Subcutaneous abdominal adipose tissue (tissue), 5 donors: Measurements from ENCODE around the gene SPAG6.

Experiments used
- H3K27ac ChIP-seq: one replicate; pipeline ENCODE4 v1.7.0; 2013; ENCODE audit warnings: low read depth, mild to moderate bottlenecking, inconsistent platforms, low read length, moderate library complexity
- H3K27me3 ChIP-seq, 5 donors: one replicate each; pipeline ENCODE4 v1.7.0; 2013; ENCODE audit warnings: low read length in 5 of 5, inconsistent platforms in 1 of 5; ENCODE audit not compliant: control insufficient read depth in 5 of 5, insufficient read depth in 4 of 5
- H3K36me3 ChIP-seq, 5 donors: one replicate each; pipeline ENCODE4 v1.7.0; 2013; ENCODE audit warnings: low read length in 5 of 5; ENCODE audit not compliant: control insufficient read depth in 5 of 5, insufficient read depth in 5 of 5
- H3K4me1 ChIP-seq, 5 donors: one replicate each; pipeline ENCODE4 v1.7.0; 2013; ENCODE audit warnings: low read length in 5 of 5, mild to moderate bottlenecking in 3 of 5, moderate library complexity in 1 of 5; ENCODE audit not compliant: control insufficient read depth in 5 of 5, insufficient read depth in 5 of 5
- H3K4me3 ChIP-seq, 5 donors: one replicate each; pipeline ENCODE4 v1.7.0; 2013; ENCODE audit warnings: low read length in 5 of 5, low read depth in 1 of 5
- H3K9ac ChIP-seq, 5 donors: one replicate each; pipeline ENCODE4 v1.7.0; 2013; ENCODE audit warnings: low read length in 5 of 5, mild to moderate bottlenecking in 4 of 5, moderate library complexity in 3 of 5
- H3K9me3 ChIP-seq, 5 donors: one replicate each; pipeline ENCODE4 v1.7.0; 2013; ENCODE audit warnings: low read length in 5 of 5; ENCODE audit not compliant: control insufficient read depth in 5 of 5
- donor health status: healthy.
- donor health status: healthy.
- donor health status: healthy.
- donor health status: healthy.
- donor health status: healthy.

Gene SPAG6

DNA sequence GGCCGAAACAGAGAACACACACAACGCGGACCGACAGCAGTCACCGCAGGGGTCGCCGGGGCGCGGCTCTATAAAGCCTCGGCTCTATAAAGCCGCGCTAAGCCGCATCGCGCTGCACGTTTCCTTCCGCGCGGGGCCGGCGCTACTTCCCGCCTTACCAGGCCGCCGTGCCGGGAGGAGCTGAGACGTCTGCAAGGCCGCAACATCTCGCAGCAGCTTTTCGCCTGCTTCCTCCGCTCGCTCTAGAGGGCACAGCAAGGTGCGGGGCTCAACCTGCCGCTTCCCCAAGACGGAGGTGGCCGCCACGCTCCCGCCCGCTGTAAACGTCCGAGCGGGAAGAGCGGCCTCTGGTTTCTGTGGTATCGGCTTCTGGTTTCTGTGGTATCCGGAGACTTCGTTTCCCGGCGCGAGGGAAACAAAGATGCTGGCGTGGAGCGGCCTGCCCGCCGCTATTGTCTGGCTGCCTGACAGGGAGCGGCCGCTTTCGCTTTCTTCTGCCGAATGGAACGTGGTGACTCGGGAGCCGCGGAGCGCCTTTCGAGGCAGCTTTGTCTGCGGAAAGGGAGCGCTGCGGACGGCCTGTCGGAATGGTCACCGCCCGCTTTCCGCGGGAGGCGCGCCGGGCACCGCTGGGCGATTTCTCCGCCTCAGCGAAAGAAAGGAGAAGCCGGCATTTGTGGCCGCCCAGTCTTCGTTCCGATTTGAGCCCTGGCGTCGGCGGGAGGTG is 91.8 kb downstream of the SPAG6 start:
- peak overlapping the region; percentile 94 for H3K27ac ChIP-seq
- peak overlapping the region; percentile 76 to 88 (median 82) for H3K4me3 ChIP-seq
- no peaks in the 10 kb centered on the region for H3K36me3 ChIP-seq
- H3K27me3 ChIP-seq: no peaks in the 10 kb centered on the region
- H3K9me3 ChIP-seq: no peaks in the 10 kb centered on the region
- peaks cover 5 to 28% (median 23%) of the 10 kb centered on the region in 5 donors for H3K4me1 ChIP-seq
- H3K9ac ChIP-seq: peak overlapping the region; percentile 72 to 96 (median 91)

DNA sequence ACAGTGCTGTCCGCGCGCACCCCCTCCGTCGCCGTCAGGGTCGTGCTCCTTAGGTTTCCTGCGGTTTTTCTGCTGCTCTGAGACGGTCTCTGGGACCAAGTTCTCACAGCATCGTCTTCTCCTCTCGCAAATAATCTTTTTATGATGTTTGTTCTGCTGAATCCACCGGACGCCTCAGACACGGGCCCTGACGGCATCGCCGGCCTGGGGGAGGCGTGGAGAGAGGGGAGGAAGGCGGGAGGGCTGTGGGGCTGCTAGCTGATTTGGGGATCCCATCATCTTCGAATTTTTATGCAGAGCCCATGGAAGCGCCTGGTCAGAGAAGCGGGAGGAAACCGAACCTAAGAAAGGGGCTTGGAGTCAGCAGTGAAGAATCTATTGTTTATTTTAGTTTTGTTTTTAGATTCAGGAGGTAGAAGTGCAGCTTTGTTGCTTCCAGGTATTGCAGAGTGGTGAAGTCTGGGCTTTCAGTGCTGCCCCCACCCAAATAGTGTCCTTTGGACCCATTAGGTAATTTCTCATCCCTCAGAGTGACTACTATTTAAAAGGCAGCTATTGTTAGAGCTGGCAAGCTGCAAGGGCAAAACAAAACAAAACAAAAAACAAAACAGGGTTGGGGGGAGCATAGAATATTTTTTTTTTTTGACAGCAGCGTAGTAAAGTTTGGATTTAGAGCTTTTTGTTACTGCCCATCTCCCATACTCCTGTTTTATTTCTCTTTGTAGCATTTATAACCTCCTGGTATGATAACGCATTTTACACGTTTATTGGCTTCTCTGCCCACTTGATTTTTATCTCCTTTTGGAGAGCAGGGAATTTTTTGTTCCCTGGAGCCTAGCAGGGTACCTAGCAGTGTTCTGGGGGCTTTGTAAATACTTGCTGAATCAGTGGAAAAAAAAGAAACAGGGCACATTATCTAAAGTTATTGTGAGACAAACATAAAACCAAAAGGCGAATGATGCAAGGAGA is 92.6 kb downstream of the SPAG6 start:
- H3K9me3 ChIP-seq: no peaks in the 10 kb centered on the region
- peak overlapping the region; percentile 76 to 88 (median 82) for H3K4me3 ChIP-seq
- peak overlapping the region; percentile 94 for H3K27ac ChIP-seq
- H3K9ac ChIP-seq: peak overlapping the region; percentile 72 to 96 (median 91)
- H3K4me1 ChIP-seq: peaks cover 5 to 28% (median 23%) of the 10 kb centered on the region in 5 donors
- no peaks in the 10 kb centered on the region for H3K36me3 ChIP-seq
- H3K27me3 ChIP-seq: no peaks in the 10 kb centered on the region

DNA sequence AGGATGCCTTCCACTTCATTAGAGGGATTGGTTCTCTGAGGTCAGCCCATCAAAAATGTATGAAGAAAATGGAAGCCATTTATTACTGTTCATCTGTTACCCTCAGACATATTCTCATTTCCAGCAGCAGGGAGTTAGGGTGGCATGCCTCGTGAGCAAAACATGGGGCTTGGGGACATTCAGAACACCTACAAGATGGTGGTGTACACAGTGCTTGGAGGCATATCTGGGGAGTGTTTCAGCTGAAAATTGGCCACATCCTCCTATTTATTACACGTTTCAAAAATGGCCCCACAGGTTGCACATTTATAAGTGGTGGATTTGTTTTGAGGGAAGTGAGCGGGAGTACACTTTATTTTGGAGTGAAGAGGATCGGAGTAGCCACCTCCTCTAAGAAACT is 93.4 kb downstream of the SPAG6 start:
- Histone ChIP-seq H3K36me3 (no peaks in the 10 kb centered on the region), H3K9ac (peak overlapping the region in 1 of 5 donors; percentile 92), H3K4me3 (peak overlapping the region in 3 of 5 donors; percentile 82 to 88 (median 87)), H3K4me1 (peaks cover 5 to 28% (median 23%) of the 10 kb centered on the region in 5 donors), H3K9me3 (no peaks in the 10 kb centered on the region), H3K27ac (peak overlapping the region; percentile 94), H3K27me3 (no peaks in the 10 kb centered on the region)

DNA sequence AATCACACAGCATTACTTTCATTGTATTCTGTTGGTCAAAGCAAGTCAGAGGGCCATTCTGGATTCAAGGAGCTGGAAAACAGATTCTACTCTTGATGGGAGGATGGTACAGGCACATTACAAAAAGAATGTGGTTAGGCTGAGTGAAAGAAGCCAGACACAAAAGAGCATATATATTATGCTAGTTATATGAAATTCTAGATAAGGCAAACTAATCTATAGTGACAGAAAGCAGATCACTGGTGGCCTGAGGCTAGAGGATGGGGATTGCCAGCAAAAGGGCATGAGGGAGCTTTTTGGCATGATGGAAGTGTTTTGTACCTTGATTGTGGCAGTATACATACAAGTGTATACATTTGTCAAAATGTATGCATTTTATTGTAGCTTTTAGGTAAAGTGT is 96.8 kb downstream of the SPAG6 start:
- Histone ChIP-seq H3K36me3 (no peaks in the 10 kb centered on the region), H3K27ac (no peak overlapping the region), H3K27me3 (no peaks in the 10 kb centered on the region), H3K9ac (no peak overlapping the region), H3K4me1 (peaks cover 4 to 20% (median 15%) of the 10 kb centered on the region in 5 donors), H3K4me3 (no peak overlapping the region), H3K9me3 (no peaks in the 10 kb centered on the region)

DNA sequence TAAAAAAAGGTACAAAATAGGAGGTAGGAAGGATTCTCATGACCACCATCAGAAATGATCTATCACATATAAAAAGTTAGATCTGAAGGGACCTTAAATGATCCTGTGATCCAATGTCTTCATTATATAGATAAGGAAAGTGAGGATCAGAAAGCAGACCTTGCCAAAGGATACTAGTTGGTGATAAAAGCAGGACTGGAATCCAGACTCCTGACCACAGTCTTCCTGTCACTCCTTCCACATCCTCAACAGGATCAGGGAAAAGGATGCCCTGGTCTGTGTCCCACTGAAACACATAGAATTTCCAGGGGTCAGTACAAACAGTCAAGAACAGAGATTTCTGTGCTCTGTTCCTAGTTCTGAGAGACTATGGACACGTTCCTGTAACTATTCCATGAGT is 97.2 kb downstream of the SPAG6 start:
- Histone ChIP-seq H3K9ac (no peak overlapping the region), H3K9me3 (no peaks in the 10 kb centered on the region), H3K27ac (no peak overlapping the region), H3K36me3 (no peaks in the 10 kb centered on the region), H3K27me3 (no peaks in the 10 kb centered on the region), H3K4me1 (peaks cover 4 to 20% (median 15%) of the 10 kb centered on the region in 5 donors), H3K4me3 (no peak overlapping the region)

DNA sequence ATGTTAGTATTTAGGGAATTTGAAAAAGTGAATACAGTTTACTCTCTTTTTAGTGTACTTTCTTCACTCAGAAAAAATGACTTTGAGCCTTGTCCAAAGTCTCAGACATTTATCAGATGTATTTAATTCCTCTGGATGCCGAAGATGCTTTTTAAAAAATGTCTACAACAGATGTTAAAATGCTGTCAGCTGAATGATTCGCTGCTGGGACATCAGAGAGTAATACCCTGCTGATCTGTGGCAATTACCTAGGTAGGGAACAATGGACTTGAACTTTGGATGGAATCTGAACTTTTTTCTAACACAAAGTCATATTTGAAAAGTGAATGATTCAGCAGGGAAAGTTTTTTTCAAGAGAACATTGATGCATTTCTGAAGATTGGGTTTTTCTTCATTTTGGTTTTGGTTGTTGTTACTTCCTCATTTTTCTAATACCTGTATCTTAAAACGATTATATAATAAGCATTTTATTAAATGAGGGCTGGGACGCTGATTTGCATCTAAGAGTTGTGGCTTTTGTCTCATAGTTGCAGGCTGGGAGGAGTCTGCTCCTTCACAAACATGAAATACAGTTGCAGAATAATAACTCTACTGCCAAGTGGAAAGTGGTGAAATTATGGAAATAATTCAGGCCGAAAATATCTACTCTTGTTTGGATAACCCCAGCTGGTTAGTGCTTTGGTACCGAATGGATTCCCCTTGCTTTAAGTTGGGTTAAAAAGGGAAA is 98.0 kb downstream of the SPAG6 start:
- no peak overlapping the region for H3K4me3 ChIP-seq
- H3K9me3 ChIP-seq: no peaks in the 10 kb centered on the region
- H3K4me1 ChIP-seq: peaks cover 3 to 13% (median 6%) of the 10 kb centered on the region in 5 donors
- no peaks in the 10 kb centered on the region for H3K27me3 ChIP-seq
- H3K36me3 ChIP-seq: no peaks in the 10 kb centered on the region
- no peak overlapping the region for H3K27ac ChIP-seq
- no peak overlapping the region for H3K9ac ChIP-seq

DNA sequence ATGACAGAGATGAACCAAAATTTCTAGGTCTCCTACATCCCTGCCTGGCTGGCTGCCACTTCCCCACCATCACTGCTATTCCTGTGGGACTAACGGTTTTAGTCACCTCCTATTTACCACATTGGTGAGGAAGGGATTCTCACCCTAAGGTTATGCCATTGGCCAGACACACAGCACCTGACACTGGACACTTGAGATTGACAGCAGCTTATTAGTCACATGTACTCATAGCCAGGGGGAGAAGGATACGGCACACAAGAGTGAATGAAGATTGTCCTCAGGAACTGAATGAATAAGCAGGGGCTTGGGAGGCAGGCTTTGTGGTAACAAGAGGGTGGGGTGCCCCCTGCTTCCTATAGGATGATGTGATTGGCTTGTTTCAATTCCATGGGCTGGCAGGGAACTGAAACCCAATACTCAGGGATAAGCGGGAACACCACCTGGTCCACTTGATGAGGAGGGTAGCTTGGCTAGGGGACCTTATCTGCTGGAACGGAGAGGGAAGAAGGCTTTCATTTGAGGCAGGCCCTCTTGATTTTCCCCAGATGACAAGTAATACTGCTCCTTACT is 99.0 kb downstream of the SPAG6 start:
- Histone ChIP-seq H3K36me3 (no peaks in the 10 kb centered on the region), H3K27me3 (no peaks in the 10 kb centered on the region), H3K4me3 (no peak overlapping the region), H3K9ac (no peak overlapping the region), H3K9me3 (no peaks in the 10 kb centered on the region), H3K4me1 (peaks cover 0 to 5% (median 0%) of the 10 kb centered on the region in 5 donors), H3K27ac (no peak overlapping the region)

DNA sequence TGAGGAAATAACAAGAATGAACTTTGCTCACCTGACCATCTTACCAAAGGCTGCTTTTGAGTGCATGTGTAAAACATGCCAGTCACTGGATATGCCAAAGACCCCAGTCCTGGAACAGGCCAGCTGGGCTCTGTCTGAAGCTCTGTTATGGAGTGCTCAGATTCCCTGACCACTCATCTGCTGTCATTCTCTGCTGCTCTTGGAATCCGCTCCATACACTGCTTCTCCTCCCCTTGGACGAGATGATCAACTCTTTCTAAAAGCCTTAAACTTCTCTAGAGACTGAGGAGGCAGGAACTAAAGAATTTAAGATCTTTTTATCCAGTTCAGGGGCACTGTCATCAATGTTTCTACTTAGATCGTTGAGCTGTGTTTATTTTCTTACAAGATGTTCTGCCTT is 100.2 kb downstream of the SPAG6 start:
- Histone ChIP-seq H3K27ac (no peak overlapping the region), H3K4me1 (peaks cover 0 to 5% (median 0%) of the 10 kb centered on the region in 5 donors), H3K9me3 (no peaks in the 10 kb centered on the region), H3K4me3 (no peak overlapping the region), H3K9ac (no peak overlapping the region), H3K27me3 (no peaks in the 10 kb centered on the region), H3K36me3 (no peaks in the 10 kb centered on the region)

DNA sequence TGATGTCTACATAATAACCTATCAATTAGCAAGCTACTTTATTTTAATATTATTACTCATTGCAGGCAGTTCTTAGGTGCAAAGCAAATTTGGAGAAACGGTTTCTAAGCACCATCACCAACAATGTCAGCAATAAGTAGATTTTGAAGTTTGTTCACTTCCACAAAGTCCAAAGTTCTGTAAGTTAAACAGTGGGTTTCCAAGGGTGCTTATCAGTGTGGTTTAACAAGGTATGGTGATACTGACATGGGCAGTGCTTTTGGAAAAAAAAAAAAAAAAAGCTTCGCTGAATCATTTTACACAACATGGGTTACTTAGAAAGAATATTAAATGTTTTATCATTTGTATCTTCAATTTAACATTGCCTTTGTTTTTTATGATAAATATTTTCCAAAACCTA is 101.8 kb downstream of the SPAG6 start:
- Histone ChIP-seq H3K27me3 (peaks cover 0 to 4% (median 0%) of the 10 kb centered on the region in 5 donors), H3K4me3 (no peak overlapping the region), H3K9ac (no peak overlapping the region), H3K27ac (no peak overlapping the region), H3K36me3 (no peaks in the 10 kb centered on the region), H3K4me1 (peaks cover 0 to 5% (median 0%) of the 10 kb centered on the region in 5 donors), H3K9me3 (peaks cover 0 to 3% (median 0%) of the 10 kb centered on the region in 5 donors)
